ENCODE data around the gene C22orf39. TPM values are rescaled to one million over a fixed set of nuclear protein-coding genes. Genes with fewer than 3 reads are reported as not detected.
"Not testable (repeated sequence)": the region's sequence is repeated elsewhere in the genome, so short reads cannot be mapped to it uniquely, and the experiment has no call there.

C22orf39 gene
- polyA plus RNA-seq, 1 of the 3 experiments (the other 2 are of a cell fraction): 17.7 TPM

- TF ChIP-seq SIN3A (IDR thresholded peaks at IDR 0.05; ENCODE audit: borderline replicate concordance, low read depth, low read length) (no peak), FOXM1 (IDR thresholded peaks at IDR 0.05; ENCODE audit: low read depth) (no peak), JUND (IDR thresholded peaks at IDR 0.05) (no peak), MEF2A (IDR thresholded peaks at IDR 0.05; ENCODE audit: borderline replicate concordance, low read depth) (no peak), YY1 (IDR thresholded peaks at IDR 0.05; ENCODE audit: low read depth) (no peak), GATA2 (CRISPR knock-in tag; IDR thresholded peaks at IDR 0.05) (no peak), EZH2phosphoT487 (IDR thresholded peaks at IDR 0.05; ENCODE audit: borderline replicate concordance, low read depth) (no peak), MAX (IDR thresholded peaks at IDR 0.05; ENCODE audit: low read depth) (no peak)
These were observed 631 bp upstream of the C22orf39 start (continued) for GRCh38 chr22:19448076-19448607.

- Histone ChIP-seq H3K9me2 (no peaks in the 10 kb centered on the region), H2AFZ (ENCODE audit: low read depth) (peak overlapping the region; percentile 85; the same call in 1 of the 2 replicates), H3K27me3 (ENCODE audit: insufficient read depth) (no peaks in the 10 kb centered on the region), H4K20me1 (ENCODE audit: insufficient read depth) (0 out of 2 replicates have a peak, but pooled peaks cover 11% of the 10 kb centered on the region), H3K4me2 (peak overlapping the region; percentile 85), H3K4me1 (ENCODE audit: control insufficient read depth in 1 of 2, insufficient read depth in 2 of 2, low read depth in 1 of 2, low read length in 1 of 2) (peaks cover 0 to 19% of the 10 kb centered on the region in 2 experiments; a peak in 1 of 4 replicates), H3K9ac (peak overlapping the region; percentile 90), H3K9me3 (no peaks in the 10 kb centered on the region), H3K79me2 (ENCODE audit: insufficient read depth) (peaks cover 57% of the 10 kb centered on the region), H3F3A (replicated peaks; ENCODE audit: insufficient read depth) (peaks cover 9% of the 10 kb centered on the region), H3K27ac (ENCODE audit: low read depth in 2 of 2, low read length in 1 of 2) (peak overlapping the region; percentile 41 to 86), H3K36me3 (replicated peaks in 1 of 2; ENCODE audit: control insufficient read depth in 1 of 2, insufficient read depth in 2 of 2, low read length in 1 of 2) (peaks cover 11 to 46% of the 10 kb centered on the region in 2 experiments), H3K4me3 (ENCODE audit: low read depth in 2 of 2, low read length in 1 of 2) (peak overlapping the region; percentile 75 to 87)
- POLR2A ChIA-PET: interaction anchor here (0.7 to 1.2 kb wide), 3 partner anchors 11 to 42 kb away, joined by 3 to 11 read pairs (median 3); partner anchors contain the start of gene MRPL40
- DNase-seq: no peak
- WGBS (ENCODE audit: low lambda C conversion rate): 26% methylated on average over 21 of the region's 22 CpGs
- CTCF ChIA-PET: interaction anchor here (0.9 to 1.7 kb wide), 5 partner anchors 12 to 301 kb away, joined by 3 to 7 read pairs (median 4); no protein-coding TSS in a partner anchor
- no peak for TF ChIP-seq MAX (IDR thresholded peaks at IDR 0.05; ENCODE audit: low read depth)
- TF ChIP-seq GABPA (IDR thresholded peaks at IDR 0.05; ENCODE audit: low read depth): no peak
- TF ChIP-seq USF2 (IDR thresholded peaks at IDR 0.05; ENCODE audit: borderline replicate concordance, low read depth, low read length): no peak
- no peak for TF ChIP-seq TCF12 (IDR thresholded peaks at IDR 0.05)
- TF ChIP-seq NRF1 (IDR thresholded peaks at IDR 0.05; ENCODE audit: low read depth, low read length): no peak
- TF ChIP-seq PBX3 (IDR thresholded peaks at IDR 0.05): no peak
These were observed 745 bp downstream of the C22orf39 start for GRCh38 chr22:19446603-19447329.

GRCh38 chr22:19445279-19445982 is 2.1 kb downstream of the C22orf39 start:
- H3F3A ChIP-seq (replicated peaks; ENCODE audit: insufficient read depth); H3K4me2 ChIP-seq; POLR2A ChIA-PET; H3K27ac ChIP-seq (ENCODE audit: low read depth in 2 of 2, low read length in 1 of 2); H3K9ac ChIP-seq; H3K27me3 ChIP-seq (ENCODE audit: insufficient read depth); H2AFZ ChIP-seq (ENCODE audit: low read depth); H3K9me3 ChIP-seq; DNase-seq; H3K4me3 ChIP-seq (ENCODE audit: low read depth in 2 of 2, low read length in 1 of 2); H3K9me2 ChIP-seq: not testable (repeated sequence)
- peaks cover 0 to 19% of the 10 kb centered on the region in 2 experiments; a peak in 1 of 4 replicates for H3K4me1 ChIP-seq (ENCODE audit: control insufficient read depth in 1 of 2, insufficient read depth in 2 of 2, low read depth in 1 of 2, low read length in 1 of 2)
- H4K20me1 ChIP-seq (ENCODE audit: insufficient read depth): 0 out of 2 replicates have a peak, but pooled peaks cover 11% of the 10 kb centered on the region
- WGBS (ENCODE audit: low lambda C conversion rate): 98% methylated on average over 9 of the region's 9 CpGs
- H3K79me2 ChIP-seq (ENCODE audit: insufficient read depth): peaks cover 61% of the 10 kb centered on the region
- H3K36me3 ChIP-seq (replicated peaks in 1 of 2; ENCODE audit: control insufficient read depth in 1 of 2, insufficient read depth in 2 of 2, low read length in 1 of 2): peaks cover 0 to 35% of the 10 kb centered on the region in 2 experiments
- CTCF ChIA-PET: interaction anchor here (1.0 to 2.2 kb wide), 2 partner anchors 15 to 185 kb away, joined by 3 to 7 read pairs; no protein-coding TSS in a partner anchor

Measured in SK-N-SH (cell line).